Sigmoid colon (tissue), 7 donors: Measurements from ENCODE around the gene ANXA8. TPM values are rescaled to one million over a fixed set of nuclear protein-coding genes. Genes with fewer than 3 reads are reported as not detected.

ENCODE experiments used
- DNase-seq: peaks from one replicate; pipeline ENCODE4 v3.0.0-alpha.2; 2019
- H3K27ac ChIP-seq, 4 donors: fragments of 200-600 bp; sonication (generic); one replicate each; pipeline ENCODE4 v1.5.1; 2016 to 2019; ENCODE audit warnings: mild to moderate bottlenecking in 1 of 4
- H3K27me3 ChIP-seq, 3 donors: fragments of 200-600 bp; sonication (generic); one replicate each; pipeline ENCODE4 v1.5.1; 2019; ENCODE audit warnings: mild to moderate bottlenecking in 1 of 3
- H3K36me3 ChIP-seq, 4 donors: fragments of 200-600 bp; sonication (generic); one replicate each; pipeline ENCODE4 v1.5.1; 2016 to 2019
- H3K4me1 ChIP-seq, 4 donors: fragments of 200-600 bp; sonication (generic); one replicate each; pipeline ENCODE4 v1.5.1; 2017 to 2019
- H3K4me3 ChIP-seq, 4 donors: fragments of 200-600 bp; sonication (generic); one replicate each; pipeline ENCODE4 v1.5.1; 2017 to 2019; ENCODE audit warnings: mild to moderate bottlenecking in 2 of 4, moderate library complexity in 1 of 4
- H3K9me3 ChIP-seq, 4 donors: fragments of 200-600 bp in 3 of 4; sonication (generic) in 3 of 4; one replicate each; pipeline versions ENCODE4 v1.5.1 to v1.6.1; 2013 to 2019
- CTCF ChIP-seq, 4 experiments: fragments of 450-650 bp in 3 of 4; fragments of 200-600 bp in 1 of 4; IDR thresholded peaks; one replicate each; pipeline ENCODE4 v1.5.1; 2016 to 2019; ENCODE audit warnings: antibody characterized with exemption in 4 of 4, mild to moderate bottlenecking in 3 of 4, moderate library complexity in 2 of 4
- EP300 ChIP-seq, 4 donors: sonication (generic); formaldehyde crosslinking; IDR thresholded peaks; one replicate each; pipeline ENCODE4 v1.6.1; 2017; ENCODE audit warnings: antibody characterized with exemption in 4 of 4
- POLR2A ChIP-seq, 2 donors: fragments of 450-650 bp; IDR thresholded peaks; one replicate each; pipeline ENCODE4 v1.6.1; 2016; ENCODE audit warnings: antibody characterized with exemption in 2 of 2, mild to moderate bottlenecking in 2 of 2, moderate library complexity in 2 of 2
- POLR2AphosphoS5 ChIP-seq, 4 donors: sonication (generic); formaldehyde crosslinking; IDR thresholded peaks; one replicate each; pipeline ENCODE4 v1.6.1; 2017; ENCODE audit warnings: antibody characterized with exemption in 4 of 4
- WGBS, 2 donors: extraction: QIAGEN DNeasy Blood & Tissue Kit; methylation state at CpG; one replicate each; pipeline ENCODE4 v1.1.7; 2013; 5-methylcytosine and 5-hydroxymethylcytosine counted together
- intact Hi-C: fragments of 100-400 bp; cut with DNase I; formaldehyde crosslinking; loops from one replicate; pipeline ENCODE4 v1.15.1; 2023
- polyA plus RNA-seq, 3 donors: library from polyadenylated mRNA; stranded (reverse); fragments of 200-250 nt; gene quantifications; one replicate each; pipeline ENCODE4 v1.2.3, GENCODE V29; 2013
- total RNA-seq, 4 donors: library from RNA; depleted of rRNA; stranded (reverse); fragments of >200 nt; gene quantifications; one replicate each; pipeline ENCODE4 v1.1.0, GENCODE V29; 2016
- donor health status: healthy with polysubstance abuse.
- donor health status: Bipolar disorder and iron deficiency.
- donor health status: healthy.

The ANXA8 gene
- total and polyA plus RNA-seq, 7 donors, result 0.12 to 0.60 (median 0.36) TPM; not detected in 2

GRCh38 chr10:47449102-47449978 is 34.6 kb downstream of the ANXA8 start:
- WGBS, 2 donors, result 61 to 69% methylated on average over 9 of the region's 9 CpGs
- Histone ChIP-seq H3K9me3 (peaks cover 0 to 7% (median 3%) of the 10 kb centered on the region in 4 donors), H3K27me3 (no peaks in the 10 kb centered on the region), H3K27ac (no peak overlapping the region), H3K4me3 (no peak overlapping the region), H3K36me3 (no peaks in the 10 kb centered on the region), H3K4me1 (no peaks in the 10 kb centered on the region)
- TF ChIP-seq POLR2AphosphoS5 (IDR thresholded peaks at IDR 0.05) (no peak), POLR2A (IDR thresholded peaks at IDR 0.05) (no peak), CTCF (IDR thresholded peaks at IDR 0.05) (no peak), EP300 (IDR thresholded peaks at IDR 0.05) (no peak)
- intact Hi-C loops, result no loop called here
- no peak for DNase-seq

DNA sequence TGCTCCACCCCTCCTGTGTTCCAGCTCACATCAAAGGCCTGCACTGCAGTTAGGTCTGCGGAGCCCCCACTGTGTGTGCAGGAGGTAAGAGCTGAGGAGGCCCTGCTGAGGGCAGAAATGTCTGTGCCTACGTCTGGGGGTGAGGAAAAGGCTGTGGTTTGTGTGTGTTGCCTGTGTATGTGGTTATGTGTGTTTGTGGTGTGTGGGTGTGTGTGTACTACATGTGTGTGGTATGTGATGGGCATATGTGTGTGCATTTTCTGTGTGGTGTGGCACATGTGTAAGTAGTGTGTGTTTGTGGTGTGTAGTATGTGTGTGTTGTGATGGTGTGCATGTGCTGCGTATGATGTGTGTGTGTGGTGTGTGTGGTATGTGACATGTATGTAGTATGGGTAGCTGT is 36.2 kb downstream of the ANXA8 start:
- Histone ChIP-seq H3K36me3 (no peaks in the 10 kb centered on the region), H3K27me3 (no peaks in the 10 kb centered on the region), H3K9me3 (peaks cover 0 to 7% (median 3%) of the 10 kb centered on the region in 4 donors), H3K4me1 (no peaks in the 10 kb centered on the region), H3K4me3 (no peak overlapping the region), H3K27ac (no peak overlapping the region)
- 82 to 90% methylated on average over 3 of the region's 3 CpGs for WGBS, 2 donors
- DNase-seq, result no peak
- intact Hi-C loops, result no loop called here
- TF ChIP-seq EP300 (IDR thresholded peaks at IDR 0.05) (no peak), POLR2AphosphoS5 (IDR thresholded peaks at IDR 0.05) (no peak), CTCF (IDR thresholded peaks at IDR 0.05) (no peak), POLR2A (IDR thresholded peaks at IDR 0.05) (no peak)

GRCh38 chr10:47447209-47447608 is 36.7 kb downstream of the ANXA8 start:
- Histone ChIP-seq H3K9me3 (peaks cover 0 to 7% (median 3%) of the 10 kb centered on the region in 4 donors), H3K4me3 (no peak overlapping the region), H3K27ac (no peak overlapping the region), H3K27me3 (no peaks in the 10 kb centered on the region), H3K36me3 (no peaks in the 10 kb centered on the region), H3K4me1 (no peaks in the 10 kb centered on the region)
- intact Hi-C loops, result no loop called here
- 89 to 92% methylated on average over 4 of the region's 4 CpGs for WGBS, 2 donors
- no peak for TF ChIP-seq POLR2A (IDR thresholded peaks at IDR 0.05)
- TF ChIP-seq EP300 (IDR thresholded peaks at IDR 0.05), result no peak
- no peak for TF ChIP-seq CTCF (IDR thresholded peaks at IDR 0.05)
- no peak for TF ChIP-seq POLR2AphosphoS5 (IDR thresholded peaks at IDR 0.05)
- DNase-seq, result no peak

GRCh38 chr10:47445720-47446119 is 38.2 kb downstream of the ANXA8 start:
- TF ChIP-seq POLR2A (IDR thresholded peaks at IDR 0.05) (no peak), EP300 (IDR thresholded peaks at IDR 0.05) (no peak)

DNA sequence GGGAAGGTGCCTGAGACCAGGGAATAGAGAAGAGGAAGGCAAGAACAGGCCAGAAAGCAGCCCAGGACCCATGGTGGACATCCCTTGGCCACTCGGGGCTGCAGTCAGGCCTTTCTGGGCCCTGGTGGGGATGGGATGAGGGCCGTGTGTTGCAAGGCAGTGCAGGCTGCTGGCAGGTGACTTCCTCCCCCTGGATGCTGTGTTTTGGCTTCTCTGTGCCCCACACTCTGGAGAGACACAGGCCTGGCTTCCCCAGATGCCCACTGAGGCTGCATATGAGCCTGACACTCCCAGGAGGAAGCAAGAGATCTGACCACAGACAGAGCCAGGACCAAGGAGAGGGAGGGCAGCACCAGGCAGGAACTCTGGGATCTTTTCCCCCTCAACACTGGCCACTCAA is 39.9 kb downstream of the ANXA8 start:
- H3K4me3 ChIP-seq, result no peak overlapping the region
- H3K27me3 ChIP-seq, result no peaks in the 10 kb centered on the region
- H3K27ac ChIP-seq, result no peak overlapping the region
- peaks cover 0 to 7% (median 3%) of the 10 kb centered on the region in 4 donors for H3K9me3 ChIP-seq
- DNase-seq, result no peak
- WGBS, 2 donors, result 83 to 86% methylated on average over 2 of the region's 2 CpGs
- no peaks in the 10 kb centered on the region for H3K36me3 ChIP-seq
- H3K4me1 ChIP-seq, result no peaks in the 10 kb centered on the region
- TF ChIP-seq CTCF (IDR thresholded peaks at IDR 0.05), result no peak
- no peak for TF ChIP-seq POLR2AphosphoS5 (IDR thresholded peaks at IDR 0.05)
- TF ChIP-seq POLR2A (IDR thresholded peaks at IDR 0.05), result no peak
- no peak for TF ChIP-seq EP300 (IDR thresholded peaks at IDR 0.05)
- intact Hi-C loops, result no loop called here

More at GRCh38 chr10:47445720-47446119, 38.2 kb downstream of the ANXA8 start:
- intact Hi-C loops, result no loop called here
- Histone ChIP-seq H3K27me3 (no peaks in the 10 kb centered on the region), H3K4me3 (no peak overlapping the region), H3K27ac (no peak overlapping the region), H3K9me3 (peaks cover 0 to 7% (median 3%) of the 10 kb centered on the region in 4 donors), H3K36me3 (no peaks in the 10 kb centered on the region), H3K4me1 (no peaks in the 10 kb centered on the region)
- no peak for DNase-seq
- WGBS, 2 donors, result 73 to 83% methylated on average over 1 of the region's 1 CpG
